Activated CD4-positive, alpha-beta T cell treated with anti-CD3 and anti-CD28 coated beads, Interleukin-2, amount 10 ng/mL, durations not matched to agents 7 days and 5 days (primary cell): ENCODE measurements around the gene NPHS1. TPM values are rescaled to one million over a fixed set of nuclear protein-coding genes. Genes with fewer than 3 reads are reported as not detected.

ENCODE experiments used
- CTCF ChIA-PET: fragments of 350-600 bp; sonication (Branson Sonifier 250); formaldehyde crosslinking; loops from one replicate; lab custom pipeline; 2021; ENCODE audit warnings: antibody characterized with exemption; lab: Charles Lee
- POLR2A ChIA-PET: fragments of 350-600 bp; sonication (Branson Sonifier 250); formaldehyde crosslinking; loops from one replicate; lab custom pipeline; 2021; ENCODE audit warnings: antibody characterized with exemption; lab: Charles Lee
- DNase-seq: peaks from one replicate; pipeline ENCODE4 v3.0.0-alpha.2; 2020
- H3K27ac Mint-ChIP-seq: one replicate; pipeline ENCODE4 v1.8.0; 2021; ENCODE audit warnings: mild to moderate bottlenecking, moderate library complexity, mixed read lengths
- H3K27me3 Mint-ChIP-seq: one replicate; pipeline ENCODE4 v1.8.0; 2021; ENCODE audit warnings: mixed read lengths
- H3K36me3 Mint-ChIP-seq: one replicate; pipeline ENCODE4 v1.8.0; 2021; ENCODE audit warnings: low read depth, mixed read lengths
- H3K4me1 Mint-ChIP-seq: one replicate; pipeline ENCODE4 v1.8.0; 2021; ENCODE audit warnings: mixed read lengths
- H3K4me3 Mint-ChIP-seq: one replicate; pipeline ENCODE4 v1.8.0; 2021; ENCODE audit warnings: mild to moderate bottlenecking, moderate library complexity, mixed read lengths
- H3K9me3 Mint-ChIP-seq: one replicate; pipeline ENCODE4 v1.8.0; 2021; ENCODE audit warnings: mixed read lengths
- total RNA-seq, 2 experiments: library from RNA; stranded (reverse); gene quantifications; one replicate each; pipeline ENCODE4 v1.2.3, GENCODE V29; 2021

The NPHS1 gene
- total RNA-seq, 2 experiments from 2014 or later, result not detected

GRCh38 chr19:35889370-35890112 lies 37.2 kb upstream of the NPHS1 start:
- H3K27ac Mint-ChIP-seq, result no peak overlapping the region
- ChIA-PET POLR2A (no interaction called here), CTCF (no interaction called here)
- no peak for DNase-seq
- no peak overlapping the region for H3K4me3 Mint-ChIP-seq
- H3K9me3 Mint-ChIP-seq, result no peaks in the 10 kb centered on the region
- no peaks in the 10 kb centered on the region for H3K27me3 Mint-ChIP-seq
- peaks cover 12% of the 10 kb centered on the region for H3K4me1 Mint-ChIP-seq
- H3K36me3 Mint-ChIP-seq, result peaks cover 58% of the 10 kb centered on the region

- no peaks in the 10 kb centered on the region for H3K9me3 Mint-ChIP-seq
- H3K27me3 Mint-ChIP-seq, result no peaks in the 10 kb centered on the region
- ChIA-PET CTCF (interaction anchor here (1.0 to 1.5 kb wide), 2 partner anchors 10 to 41 kb away, joined by 3 read pairs; no protein-coding TSS in a partner anchor), POLR2A (no interaction called here)
- peaks cover 12% of the 10 kb centered on the region for H3K4me1 Mint-ChIP-seq
- peaks cover 53% of the 10 kb centered on the region for H3K36me3 Mint-ChIP-seq
- no peak overlapping the region for H3K4me3 Mint-ChIP-seq
- no peak overlapping the region for H3K27ac Mint-ChIP-seq
- DNase-seq, result no peak
Observed at GRCh38 chr19:35888398-35888797, 36.1 kb upstream of the NPHS1 start.

- DNase-seq, result no peak
- ChIA-PET CTCF (interaction anchor here (0.6 to 1.5 kb wide), 2 partner anchors 42 to 60 kb away, joined by 3 read pairs; no protein-coding TSS in a partner anchor), POLR2A (no interaction called here)
- H3K4me3 Mint-ChIP-seq, result no peak overlapping the region
- no peaks in the 10 kb centered on the region for H3K9me3 Mint-ChIP-seq
- no peaks in the 10 kb centered on the region for H3K27me3 Mint-ChIP-seq
- H3K4me1 Mint-ChIP-seq, result peaks cover 11% of the 10 kb centered on the region
- peaks cover 43% of the 10 kb centered on the region for H3K36me3 Mint-ChIP-seq
- no peak overlapping the region for H3K27ac Mint-ChIP-seq
Observed at GRCh38 chr19:35887197-35887596, 34.9 kb upstream of the NPHS1 start.

- Mint-ChIP-seq H3K9me3 (no peaks in the 10 kb centered on the region), H3K4me3 (no peak overlapping the region), H3K4me1 (peaks cover 12% of the 10 kb centered on the region), H3K27ac (peak overlapping the region; percentile 55), H3K36me3 (peaks cover 40% of the 10 kb centered on the region), H3K27me3 (no peaks in the 10 kb centered on the region)
- no peak for DNase-seq
- ChIA-PET POLR2A (no interaction called here), CTCF (no interaction called here)
Observed at GRCh38 chr19:35885904-35886303, 33.6 kb upstream of the NPHS1 start.

GRCh38 chr19:35885225-35885738 lies 33.0 kb upstream of the NPHS1 start:
- Mint-ChIP-seq H3K9me3 (no peaks in the 10 kb centered on the region), H3K4me1 (peaks cover 12% of the 10 kb centered on the region), H3K4me3 (no peak overlapping the region), H3K36me3 (peaks cover 36% of the 10 kb centered on the region), H3K27ac (no peak overlapping the region), H3K27me3 (no peaks in the 10 kb centered on the region)
- POLR2A ChIA-PET, result no interaction called here
- CTCF ChIA-PET, result no interaction called here
- DNase-seq, result no peak

- Mint-ChIP-seq H3K4me1 (peaks cover 15% of the 10 kb centered on the region), H3K4me3 (no peak overlapping the region), H3K27me3 (peaks cover 8% of the 10 kb centered on the region), H3K36me3 (peaks cover 25% of the 10 kb centered on the region), H3K9me3 (no peaks in the 10 kb centered on the region), H3K27ac (no peak overlapping the region)
- no peak for DNase-seq
- CTCF ChIA-PET, result interaction anchor here (0.6 to 3.8 kb wide), 3 partner anchors 9 to 48 kb away, joined by 3 to 29 read pairs (median 23); no protein-coding TSS in a partner anchor
- POLR2A ChIA-PET, result interaction anchor here (1.2 kb wide), 1 partner anchor 9 kb away, joined by 3 read pairs; no protein-coding TSS in a partner anchor
Observed at GRCh38 chr19:35883882-35884281, 31.6 kb upstream of the NPHS1 start.

- H3K4me3 Mint-ChIP-seq, result no peak overlapping the region
- H3K36me3 Mint-ChIP-seq, result peaks cover 14% of the 10 kb centered on the region
- peaks cover 14% of the 10 kb centered on the region for H3K27me3 Mint-ChIP-seq
- H3K9me3 Mint-ChIP-seq, result no peaks in the 10 kb centered on the region
- ChIA-PET CTCF (interaction anchor here (0.6 to 3.8 kb wide), 9 partner anchors 10 to 185 kb away, joined by 3 to 29 read pairs (median 4); no protein-coding TSS in a partner anchor), POLR2A (interaction anchor here (0.5 kb wide), 1 partner anchor 167 kb away, joined by 3 read pairs; no protein-coding TSS in a partner anchor)
- peak; percentile 78 for DNase-seq
- H3K4me1 Mint-ChIP-seq, result peaks cover 11% of the 10 kb centered on the region
- no peak overlapping the region for H3K27ac Mint-ChIP-seq
Observed at GRCh38 chr19:35882114-35882832, 30.0 kb upstream of the NPHS1 start.

GRCh38 chr19:35879770-35880317 lies 27.5 kb upstream of the NPHS1 start:
- Mint-ChIP-seq H3K9me3 (no peaks in the 10 kb centered on the region), H3K27ac (no peak overlapping the region)

GRCh38 chr19:35879068-35879467 lies 26.8 kb upstream of the NPHS1 start:
- peaks cover 14% of the 10 kb centered on the region for H3K27me3 Mint-ChIP-seq
- ChIA-PET CTCF (interaction anchor here (0.6 to 1.2 kb wide), 4 partner anchors 9 to 248 kb away, joined by 3 to 5 read pairs (median 3); no protein-coding TSS in a partner anchor), POLR2A (no interaction called here)
- H3K4me3 Mint-ChIP-seq, result no peak overlapping the region
- H3K9me3 Mint-ChIP-seq, result no peaks in the 10 kb centered on the region
- no peaks in the 10 kb centered on the region for H3K36me3 Mint-ChIP-seq
- no peak overlapping the region for H3K27ac Mint-ChIP-seq
- peaks cover 11% of the 10 kb centered on the region for H3K4me1 Mint-ChIP-seq
- DNase-seq, result no peak

More at GRCh38 chr19:35879770-35880317, 27.5 kb upstream of the NPHS1 start:
- ChIA-PET POLR2A (no interaction called here), CTCF (interaction anchor here (0.6 to 1.2 kb wide), 4 partner anchors 9 to 247 kb away, joined by 3 to 5 read pairs (median 3); no protein-coding TSS in a partner anchor)
- Mint-ChIP-seq H3K36me3 (no peaks in the 10 kb centered on the region), H3K27me3 (peaks cover 14% of the 10 kb centered on the region), H3K4me3 (no peak overlapping the region), H3K4me1 (peaks cover 11% of the 10 kb centered on the region)
- peak; percentile 89 for DNase-seq

GRCh38 chr19:35874392-35874930 lies 22.2 kb upstream of the NPHS1 start:
- POLR2A ChIA-PET, result no interaction called here
- CTCF ChIA-PET, result no interaction called here
- H3K4me1 Mint-ChIP-seq, result peaks cover 9% of the 10 kb centered on the region
- DNase-seq, result no peak
- no peaks in the 10 kb centered on the region for H3K36me3 Mint-ChIP-seq
- H3K27me3 Mint-ChIP-seq, result peaks cover 13% of the 10 kb centered on the region
- peaks cover 3% of the 10 kb centered on the region for H3K9me3 Mint-ChIP-seq
- H3K4me3 Mint-ChIP-seq, result no peak overlapping the region
- H3K27ac Mint-ChIP-seq, result no peak overlapping the region

GRCh38 chr19:35872180-35872579 lies 19.9 kb upstream of the NPHS1 start:
- DNase-seq, result no peak
- Mint-ChIP-seq H3K27ac (no peak overlapping the region), H3K4me1 (peaks cover 18% of the 10 kb centered on the region), H3K9me3 (peaks cover 3% of the 10 kb centered on the region), H3K36me3 (no peaks in the 10 kb centered on the region), H3K27me3 (peaks cover 22% of the 10 kb centered on the region), H3K4me3 (no peak overlapping the region)
- ChIA-PET CTCF (interaction anchor here (0.6 to 0.9 kb wide), 2 partner anchors 10 to 167 kb away, joined by 4 read pairs; no protein-coding TSS in a partner anchor), POLR2A (no interaction called here)

- peaks cover 24% of the 10 kb centered on the region for H3K27me3 Mint-ChIP-seq
Observed at GRCh38 chr19:35871611-35872010, 19.3 kb upstream of the NPHS1 start.

More at GRCh38 chr19:35871611-35872010, 19.3 kb upstream of the NPHS1 start:
- peaks cover 3% of the 10 kb centered on the region for H3K9me3 Mint-ChIP-seq
- no peak overlapping the region for H3K27ac Mint-ChIP-seq
- CTCF ChIA-PET, result interaction anchor here (0.9 kb wide), 2 partner anchors 11 to 60 kb away, joined by 3 to 4 read pairs; no protein-coding TSS in a partner anchor
- DNase-seq, result no peak
- H3K4me3 Mint-ChIP-seq, result no peak overlapping the region
- POLR2A ChIA-PET, result no interaction called here
- H3K36me3 Mint-ChIP-seq, result no peaks in the 10 kb centered on the region
- H3K4me1 Mint-ChIP-seq, result peaks cover 18% of the 10 kb centered on the region
